Fibroblast of lung (primary cell): ENCODE measurements around the gene MMP11. TPM values are rescaled to one million over a fixed set of nuclear protein-coding genes. Genes with fewer than 3 reads are reported as not detected.

Experiments
- DNase-seq, 2 donors: peaks; one replicate each; pipeline versions ENCODE4 v3.0.0 to v3.0.0-alpha.2; 2010; ENCODE audit warnings: low read depth in 2 of 2
- H2AFZ ChIP-seq: 2 replicates; pipeline ENCODE4 v1.5.1; 2012; ENCODE audit warnings: low read length, control low read depth, inconsistent platforms
- H3K27ac ChIP-seq: 2 replicates; pipeline ENCODE4 v1.5.1; 2011; ENCODE audit warnings: low read length, control low read depth; ENCODE audit not compliant: insufficient read depth
- H3K27me3 ChIP-seq: 2 replicates; pipeline ENCODE4 v1.5.1; 2011; ENCODE audit warnings: mild to moderate bottlenecking, low read length; ENCODE audit not compliant: control insufficient read depth, insufficient read depth
- H3K36me3 ChIP-seq: 2 replicates; pipeline ENCODE4 v1.5.1; 2011; ENCODE audit warnings: low read length; ENCODE audit not compliant: control insufficient read depth, insufficient read depth
- H3K4me1 ChIP-seq: 2 replicates; pipeline ENCODE4 v1.5.1; 2011; ENCODE audit warnings: low read length; ENCODE audit not compliant: control insufficient read depth, insufficient read depth; ENCODE audit errors: extremely low read depth
- H3K4me2 ChIP-seq: 2 replicates; pipeline ENCODE4 v1.5.1; 2011; ENCODE audit warnings: low read length, control low read depth; ENCODE audit not compliant: insufficient read depth; ENCODE audit errors: extremely low read depth
- H3K4me3 ChIP-seq, 4 experiments: fragments of 200-600 bp in 1 of 4; sonication (generic) in 1 of 4; replicated peaks in 1 of 4; 2 replicates each; pipeline ENCODE4 v1.5.1; 2011 to 2016; ENCODE audit warnings: low read length in 4 of 4, low read depth in 3 of 4, mild to moderate bottlenecking in 3 of 4, control low read depth in 2 of 4, inconsistent platforms in 1 of 4, mixed read lengths in 1 of 4; ENCODE audit not compliant: insufficient read depth in 1 of 4; ENCODE audit errors: control extremely low read depth in 1 of 4
- H3K79me2 ChIP-seq: 2 replicates; pipeline ENCODE4 v1.5.1; 2012; ENCODE audit warnings: mild to moderate bottlenecking, low read length, inconsistent platforms; ENCODE audit not compliant: control insufficient read depth, insufficient read depth
- H3K9ac ChIP-seq: 2 replicates; pipeline ENCODE4 v1.5.1; 2011; ENCODE audit warnings: mild to moderate bottlenecking, low read length, control low read depth; ENCODE audit not compliant: insufficient read depth
- H3K9me3 ChIP-seq: 2 replicates; pipeline ENCODE4 v1.5.1; 2012; ENCODE audit warnings: low read depth, low read length; ENCODE audit not compliant: control insufficient read depth, insufficient read depth
- H4K20me1 ChIP-seq: 2 replicates; pipeline ENCODE4 v1.5.1; 2011; ENCODE audit warnings: low read length; ENCODE audit not compliant: control insufficient read depth, insufficient read depth; ENCODE audit errors: extremely low read depth
- EZH2 ChIP-seq: IDR thresholded peaks from 2 replicates; pipeline ENCODE4 v1.5.1; 2012; ENCODE audit warnings: low read length, control low read depth, mild to moderate bottlenecking; ENCODE audit errors: missing control alignments
- polyA plus RNA-seq, 2 donors: library from polyadenylated mRNA; depleted of rRNA in 1 of 2; stranded (reverse) in 1 of 2; unstranded in 1 of 2; fragments of >200 nt; gene quantifications; 2 replicates each; pipeline ENCODE4 v1.2.1, GENCODE V29; 2011 to 2012; ENCODE audit warnings: missing spikeins in 1 of 2
- total RNA-seq: library from RNA; depleted of rRNA; stranded (reverse); fragments of >200 nt; gene quantifications from 2 replicates; pipeline ENCODE4 v1.2.1, GENCODE V29; 2014
- TF ChIP-seq, protein P1 (sequence below), 2 donors: IDR thresholded peaks in 1 of 2; conservative IDR thresholded peaks in 1 of 2; 1 replicate in 1 of 2; 2 replicates in 1 of 2; pipeline ENCODE4 v1.5.1; 2011 to 2012; ENCODE audit warnings: low read length in 2 of 2, control low read depth in 1 of 2, inconsistent platforms in 1 of 2, low read depth in 1 of 2, mild to moderate bottlenecking in 1 of 2

Gene MMP11
- total and polyA plus RNA-seq, 2 donors (not counting 1 experiment from before 2014, with no cell fraction given): 4.5 to 8.8 TPM

DNA sequence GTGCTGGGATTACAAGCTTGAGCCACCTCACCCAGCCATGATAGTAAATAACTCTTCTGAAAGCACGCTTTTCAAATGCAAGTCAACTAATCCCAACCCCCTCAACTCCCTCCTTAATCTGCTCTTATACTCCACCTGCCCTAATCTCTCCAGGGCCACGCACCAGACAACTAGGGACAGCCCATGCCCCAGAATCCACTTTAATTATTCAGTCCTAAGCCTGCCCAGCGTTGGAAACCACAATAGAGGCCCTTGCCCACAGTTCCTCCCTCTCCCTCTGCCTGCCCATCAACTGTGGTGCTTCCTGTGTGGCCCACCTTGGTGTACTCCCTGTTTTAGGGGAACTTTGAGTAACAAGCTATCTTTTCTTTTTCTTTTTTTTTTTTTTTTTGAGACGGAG is 15.8 kb upstream of the MMP11 start:
- H3K9ac ChIP-seq: no peak overlapping the region
- no peak overlapping the region for H3K27ac ChIP-seq
- TF ChIP-seq, protein P1, sequence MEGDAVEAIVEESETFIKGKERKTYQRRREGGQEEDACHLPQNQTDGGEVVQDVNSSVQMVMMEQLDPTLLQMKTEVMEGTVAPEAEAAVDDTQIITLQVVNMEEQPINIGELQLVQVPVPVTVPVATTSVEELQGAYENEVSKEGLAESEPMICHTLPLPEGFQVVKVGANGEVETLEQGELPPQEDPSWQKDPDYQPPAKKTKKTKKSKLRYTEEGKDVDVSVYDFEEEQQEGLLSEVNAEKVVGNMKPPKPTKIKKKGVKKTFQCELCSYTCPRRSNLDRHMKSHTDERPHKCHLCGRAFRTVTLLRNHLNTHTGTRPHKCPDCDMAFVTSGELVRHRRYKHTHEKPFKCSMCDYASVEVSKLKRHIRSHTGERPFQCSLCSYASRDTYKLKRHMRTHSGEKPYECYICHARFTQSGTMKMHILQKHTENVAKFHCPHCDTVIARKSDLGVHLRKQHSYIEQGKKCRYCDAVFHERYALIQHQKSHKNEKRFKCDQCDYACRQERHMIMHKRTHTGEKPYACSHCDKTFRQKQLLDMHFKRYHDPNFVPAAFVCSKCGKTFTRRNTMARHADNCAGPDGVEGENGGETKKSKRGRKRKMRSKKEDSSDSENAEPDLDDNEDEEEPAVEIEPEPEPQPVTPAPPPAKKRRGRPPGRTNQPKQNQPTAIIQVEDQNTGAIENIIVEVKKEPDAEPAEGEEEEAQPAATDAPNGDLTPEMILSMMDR (conservative IDR thresholded peaks at IDR 0.05 in 1 of 2, IDR thresholded peaks at IDR 0.05 in 1 of 2; ENCODE audit: low read depth in 1 of 2, low read length in 2 of 2): no peak
- TF ChIP-seq EZH2: no peak
- H2AFZ ChIP-seq: no peak overlapping the region
- no peak overlapping the region for H3K4me3 ChIP-seq
- H4K20me1 ChIP-seq: no peaks in the 10 kb centered on the region
- no peak for DNase-seq
- H3K9me3 ChIP-seq: no peaks in the 10 kb centered on the region
- no peaks in the 10 kb centered on the region for H3K36me3 ChIP-seq
- no peak overlapping the region for H3K4me2 ChIP-seq
- no peaks in the 10 kb centered on the region for H3K27me3 ChIP-seq
- H3K79me2 ChIP-seq: no peaks in the 10 kb centered on the region
- no peaks in the 10 kb centered on the region for H3K4me1 ChIP-seq

DNA sequence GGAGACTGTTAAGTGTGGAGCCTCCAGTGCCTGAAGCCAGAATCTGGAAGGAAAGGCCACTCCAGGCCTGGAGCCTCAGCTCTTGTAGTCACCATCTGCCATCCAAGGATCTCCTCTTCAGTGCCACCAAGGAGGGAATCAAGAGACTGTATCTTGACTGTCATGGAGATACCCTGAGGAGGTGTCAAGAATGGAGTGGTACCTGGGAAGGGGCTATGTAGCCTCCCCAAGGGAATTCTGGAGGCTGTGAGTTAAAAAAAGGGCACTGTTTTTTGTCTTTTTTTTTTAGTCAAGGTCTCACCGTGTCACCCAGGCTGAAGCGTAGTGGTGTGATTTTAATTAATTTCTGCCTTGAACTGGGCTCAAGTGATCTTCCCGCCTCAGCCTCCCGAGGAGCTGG is 13.1 kb upstream of the MMP11 start:
- H3K9ac ChIP-seq: no peak overlapping the region
- no peaks in the 10 kb centered on the region for H3K79me2 ChIP-seq
- H2AFZ ChIP-seq: no peak overlapping the region
- H3K4me3 ChIP-seq: no peak overlapping the region
- H3K4me1 ChIP-seq: no peaks in the 10 kb centered on the region
- no peaks in the 10 kb centered on the region for H4K20me1 ChIP-seq
- DNase-seq: no peak
- H3K27ac ChIP-seq: no peak overlapping the region
- no peaks in the 10 kb centered on the region for H3K36me3 ChIP-seq
- TF ChIP-seq, protein P1 (conservative IDR thresholded peaks at IDR 0.05 in 1 of 2, IDR thresholded peaks at IDR 0.05 in 1 of 2; ENCODE audit: low read depth in 1 of 2, low read length in 2 of 2): no peak
- no peak for TF ChIP-seq EZH2
- H3K9me3 ChIP-seq: no peaks in the 10 kb centered on the region
- no peaks in the 10 kb centered on the region for H3K27me3 ChIP-seq
- H3K4me2 ChIP-seq: no peak overlapping the region

DNA sequence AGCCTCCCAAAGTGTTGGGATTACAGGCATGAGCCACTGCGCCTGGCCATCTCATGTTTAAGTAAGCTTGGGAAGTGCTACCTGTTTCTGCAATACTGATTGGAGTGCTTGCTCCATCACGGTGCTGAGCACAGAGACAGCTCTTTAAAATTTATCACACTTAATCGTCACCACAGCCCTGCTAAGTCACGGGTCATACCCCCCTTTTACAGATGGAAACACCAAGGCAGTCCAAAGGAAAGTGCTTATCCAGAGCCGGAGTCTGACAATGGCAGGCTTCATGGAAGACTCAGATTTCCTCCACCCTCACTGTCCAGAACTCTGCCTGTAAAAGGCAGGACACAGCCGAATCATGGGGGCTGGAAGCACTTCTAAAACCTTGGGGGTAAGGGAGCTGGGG is 12.6 kb upstream of the MMP11 start:
- Histone ChIP-seq H3K27ac (no peak overlapping the region), H3K9ac (no peak overlapping the region), H3K4me2 (no peak overlapping the region), H3K4me1 (no peaks in the 10 kb centered on the region), H3K27me3 (no peaks in the 10 kb centered on the region), H3K36me3 (no peaks in the 10 kb centered on the region), H3K9me3 (no peaks in the 10 kb centered on the region), H4K20me1 (no peaks in the 10 kb centered on the region), H2AFZ (no peak overlapping the region), H3K4me3 (no peak overlapping the region), H3K79me2 (no peaks in the 10 kb centered on the region)
- no peak for DNase-seq
- TF ChIP-seq, protein P1 (conservative IDR thresholded peaks at IDR 0.05 in 1 of 2, IDR thresholded peaks at IDR 0.05 in 1 of 2; ENCODE audit: low read depth in 1 of 2, low read length in 2 of 2): no peak
- no peak for TF ChIP-seq EZH2
